Adrenal gland (tissue), 12 donors: Measurements from ENCODE around the gene WWTR1. TPM values are rescaled to one million over a fixed set of nuclear protein-coding genes. Genes with fewer than 3 reads are reported as not detected.

ENCODE experiments used
- DNase-seq, 7 donors: peaks; one replicate each; pipeline ENCODE4 v3.0.0-alpha.2; 2019 to 2020
- H3K27ac ChIP-seq, 5 donors: fragments of 200-600 bp; sonication (generic) in 4 of 5; 1 replicate in 3 of 5; 2 replicates in 2 of 5; pipeline versions ENCODE4 v1.5.1 to v1.8.0; 2016 to 2020; ENCODE audit warnings: mild to moderate bottlenecking in 1 of 5
- H3K27me3 ChIP-seq: fragments of 200-600 bp; 2 replicates; pipeline ENCODE4 v1.8.0; 2021
- H3K36me3 ChIP-seq, 2 donors: fragments of 200-600 bp; replicated peaks in 1 of 2; 1 replicate in 1 of 2; 2 replicates in 1 of 2; pipeline versions ENCODE4 v1.5.1 to v1.8.0; 2018 to 2022
- H3K4me1 ChIP-seq, 2 donors: fragments of 200-600 bp; replicated peaks in 1 of 2; 1 replicate in 1 of 2; 2 replicates in 1 of 2; pipeline versions ENCODE4 v1.5.1 to v1.8.0; 2018 to 2021
- H3K4me3 ChIP-seq, 4 donors: fragments of 200-600 bp; sonication (generic) in 3 of 4; one replicate each; pipeline ENCODE4 v1.5.1; 2016 to 2018
- H3K9me3 ChIP-seq, 3 donors: fragments of 200-600 bp; sonication (generic) in 1 of 3; replicated peaks in 1 of 3; 1 replicate in 2 of 3; 2 replicates in 1 of 3; pipeline versions ENCODE4 v1.5.1 to v1.8.0; 2016 to 2021
- POLR2A ChIP-seq, 2 donors: fragments of 450-650 bp; IDR thresholded peaks; one replicate each; pipeline ENCODE4 v1.6.1; 2017; ENCODE audit warnings: antibody characterized with exemption in 2 of 2, mild to moderate bottlenecking in 2 of 2, moderate library complexity in 1 of 2
- WGBS, 4 donors: extraction: QIAGEN DNeasy Blood & Tissue Kit in 2 of 4; methylation state at CpG; one replicate each; pipeline versions ENCODE4 v1.1.5 to v1.1.7; 2013 to 2017; 5-methylcytosine and 5-hydroxymethylcytosine counted together
- intact Hi-C, 2 donors: fragments of 100-400 bp; cut with DNase I; formaldehyde crosslinking; loops; one replicate each; pipeline versions ENCODE4 v1.14.1 to v1.15.0; 2022 to 2023
- polyA plus RNA-seq, 3 donors: library from polyadenylated mRNA; stranded (reverse); fragments of 200-250 nt in 2 of 3; fragments of 350-450 nt in 1 of 3; fragmentation: Illumina TruSeq in 1 of 3; extraction: RNeasy Lipid Tissue Mini Kit (QIAGEN cat#74804) in 1 of 3; gene quantifications; one replicate each; pipeline ENCODE4 v1.2.3, GENCODE V29; 2013 to 2014
- total RNA-seq, 9 donors: library from RNA; depleted of rRNA in 4 of 9; stranded (reverse); fragments of >200 nt in 4 of 9; fragments of 120-200 nt in 1 of 9; fragmentation: NEBNext Ultra II Directional in 1 of 9; extraction: Animal tissue kit (Norgen Biotek cat#: 25700) in 1 of 9; gene quantifications; one replicate each; pipeline versions ENCODE4 v1.1.0 to v1.2.4, GENCODE V29; 2013 to 2023
- TF ChIP-seq, protein P1 (sequence below), 6 experiments: fragments of 450-650 bp in 4 of 6; fragments of 200-600 bp in 2 of 6; sonication (generic) in 1 of 6; IDR thresholded peaks; 1 replicate in 5 of 6; 2 replicates in 1 of 6; pipeline versions ENCODE4 v1.5.1 to v1.8.0; 2016 to 2021; ENCODE audit warnings: antibody characterized with exemption in 6 of 6, mild to moderate bottlenecking in 2 of 6, moderate library complexity in 1 of 6
- donor health status: healthy with polysubstance abuse.
- donor health status: Bipolar disorder and iron deficiency.
- donor health status: DM: yes; HTN: yes; CAD: no.
- donor health status: DM: no; HTN: no; CAD: no.
- donor health status: DM: no; HTN: no; CAD: no.
- donor health status: DM: yes; HTN: yes; CAD: no.

The WWTR1 gene
- total and polyA plus RNA-seq, 12 donors = 11.9 to 56.2 (median 35.6) TPM

DNA sequence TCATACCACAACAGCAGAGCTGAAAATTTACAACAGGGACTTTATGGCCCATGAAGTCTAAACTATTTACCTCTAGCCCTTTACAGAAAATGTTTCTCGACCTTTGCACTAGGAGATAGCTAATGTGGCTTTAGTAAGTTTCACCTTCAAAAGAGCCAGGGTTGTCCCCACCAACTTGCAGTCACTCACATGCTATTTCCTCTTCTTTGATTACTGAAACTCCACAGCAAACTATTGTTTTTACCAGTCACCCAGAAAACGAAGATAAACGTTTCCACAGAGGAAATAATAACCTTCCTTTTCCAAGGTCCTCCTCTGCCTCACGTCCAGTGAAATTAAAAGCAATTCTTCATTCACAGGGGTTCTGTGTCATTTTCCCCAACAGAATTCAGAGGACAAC is 48.2 kb downstream of the WWTR1 start:
- Histone ChIP-seq H3K27ac (no peak overlapping the region), H3K36me3 (no peaks in the 10 kb centered on the region), H3K9me3 (no peaks in the 10 kb centered on the region), H3K4me1 (peaks cover 0 to 14% of the 10 kb centered on the region in 2 donors), H3K4me3 (no peak overlapping the region), H3K27me3 (no peaks in the 10 kb centered on the region)
- no peak for DNase-seq
- 21 to 32% (median 27%) methylated on average over 4 of the region's 4 CpGs for WGBS, 4 donors
- intact Hi-C loops = no loop called here
- TF ChIP-seq, protein P1, sequence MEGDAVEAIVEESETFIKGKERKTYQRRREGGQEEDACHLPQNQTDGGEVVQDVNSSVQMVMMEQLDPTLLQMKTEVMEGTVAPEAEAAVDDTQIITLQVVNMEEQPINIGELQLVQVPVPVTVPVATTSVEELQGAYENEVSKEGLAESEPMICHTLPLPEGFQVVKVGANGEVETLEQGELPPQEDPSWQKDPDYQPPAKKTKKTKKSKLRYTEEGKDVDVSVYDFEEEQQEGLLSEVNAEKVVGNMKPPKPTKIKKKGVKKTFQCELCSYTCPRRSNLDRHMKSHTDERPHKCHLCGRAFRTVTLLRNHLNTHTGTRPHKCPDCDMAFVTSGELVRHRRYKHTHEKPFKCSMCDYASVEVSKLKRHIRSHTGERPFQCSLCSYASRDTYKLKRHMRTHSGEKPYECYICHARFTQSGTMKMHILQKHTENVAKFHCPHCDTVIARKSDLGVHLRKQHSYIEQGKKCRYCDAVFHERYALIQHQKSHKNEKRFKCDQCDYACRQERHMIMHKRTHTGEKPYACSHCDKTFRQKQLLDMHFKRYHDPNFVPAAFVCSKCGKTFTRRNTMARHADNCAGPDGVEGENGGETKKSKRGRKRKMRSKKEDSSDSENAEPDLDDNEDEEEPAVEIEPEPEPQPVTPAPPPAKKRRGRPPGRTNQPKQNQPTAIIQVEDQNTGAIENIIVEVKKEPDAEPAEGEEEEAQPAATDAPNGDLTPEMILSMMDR (IDR thresholded peaks at IDR 0.05) = no peak
- no peak for TF ChIP-seq POLR2A (IDR thresholded peaks at IDR 0.05)

DNA sequence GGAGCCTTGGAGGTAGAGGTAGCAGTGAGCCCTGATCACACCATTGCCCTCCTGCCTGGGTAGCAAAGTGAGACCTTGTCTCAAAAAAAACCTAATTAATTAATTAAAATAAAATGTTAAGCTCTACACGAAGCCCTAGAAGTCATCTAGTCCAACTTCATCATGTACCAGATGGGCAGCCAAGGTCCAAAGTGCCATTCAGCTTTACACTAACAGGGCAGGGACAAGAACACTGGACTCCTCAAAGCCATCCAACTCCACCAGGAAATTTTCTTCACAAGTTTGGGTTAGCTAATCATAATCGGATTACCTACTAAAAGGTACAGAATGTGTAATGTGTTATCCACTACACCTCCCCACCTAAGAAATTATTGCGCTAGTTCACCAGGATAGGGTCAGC is 48.8 kb downstream of the WWTR1 start:
- intact Hi-C loops = no loop called here
- H3K27me3 ChIP-seq = no peaks in the 10 kb centered on the region
- no peak overlapping the region for H3K27ac ChIP-seq
- no peak for TF ChIP-seq POLR2A (IDR thresholded peaks at IDR 0.05)
- TF ChIP-seq, protein P1 (IDR thresholded peaks at IDR 0.05) = no peak
- no peaks in the 10 kb centered on the region for H3K36me3 ChIP-seq
- WGBS, 4 donors = 81 to 88% (median 85%) methylated on average over 3 of the region's 3 CpGs
- H3K9me3 ChIP-seq = no peaks in the 10 kb centered on the region
- no peak overlapping the region for H3K4me3 ChIP-seq
- DNase-seq = no peak
- H3K4me1 ChIP-seq = peaks cover 0 to 14% of the 10 kb centered on the region in 2 donors

DNA sequence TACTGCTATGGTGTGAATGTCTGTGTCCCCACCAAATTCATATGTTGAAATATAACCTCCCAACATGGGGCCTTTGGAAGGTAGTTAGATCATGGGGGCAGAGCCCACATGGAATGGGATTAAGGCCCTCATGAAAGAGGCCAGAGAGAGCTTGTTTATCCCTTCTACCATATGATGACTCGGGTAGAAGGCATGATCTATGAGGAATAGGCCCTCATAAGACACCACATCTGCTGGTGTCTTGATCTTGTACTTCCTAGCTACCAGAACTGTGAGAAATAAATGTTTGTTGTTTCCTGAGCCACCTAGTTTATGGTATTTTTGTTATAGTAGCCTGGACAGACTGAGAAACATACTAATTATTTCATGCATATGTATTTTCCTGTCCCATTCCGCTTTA is 51.9 kb downstream of the WWTR1 start:
- Histone ChIP-seq H3K9me3 (no peaks in the 10 kb centered on the region), H3K27ac (no peak overlapping the region), H3K27me3 (no peaks in the 10 kb centered on the region), H3K4me1 (peaks cover 0 to 14% of the 10 kb centered on the region in 2 donors), H3K4me3 (no peak overlapping the region), H3K36me3 (no peaks in the 10 kb centered on the region)
- 85 to 95% (median 91%) methylated on average over 2 of the region's 2 CpGs for WGBS, 4 donors
- TF ChIP-seq POLR2A (IDR thresholded peaks at IDR 0.05) = no peak
- TF ChIP-seq, protein P1 (IDR thresholded peaks at IDR 0.05) = no peak
- intact Hi-C loops = no loop called here
- no peak for DNase-seq

DNA sequence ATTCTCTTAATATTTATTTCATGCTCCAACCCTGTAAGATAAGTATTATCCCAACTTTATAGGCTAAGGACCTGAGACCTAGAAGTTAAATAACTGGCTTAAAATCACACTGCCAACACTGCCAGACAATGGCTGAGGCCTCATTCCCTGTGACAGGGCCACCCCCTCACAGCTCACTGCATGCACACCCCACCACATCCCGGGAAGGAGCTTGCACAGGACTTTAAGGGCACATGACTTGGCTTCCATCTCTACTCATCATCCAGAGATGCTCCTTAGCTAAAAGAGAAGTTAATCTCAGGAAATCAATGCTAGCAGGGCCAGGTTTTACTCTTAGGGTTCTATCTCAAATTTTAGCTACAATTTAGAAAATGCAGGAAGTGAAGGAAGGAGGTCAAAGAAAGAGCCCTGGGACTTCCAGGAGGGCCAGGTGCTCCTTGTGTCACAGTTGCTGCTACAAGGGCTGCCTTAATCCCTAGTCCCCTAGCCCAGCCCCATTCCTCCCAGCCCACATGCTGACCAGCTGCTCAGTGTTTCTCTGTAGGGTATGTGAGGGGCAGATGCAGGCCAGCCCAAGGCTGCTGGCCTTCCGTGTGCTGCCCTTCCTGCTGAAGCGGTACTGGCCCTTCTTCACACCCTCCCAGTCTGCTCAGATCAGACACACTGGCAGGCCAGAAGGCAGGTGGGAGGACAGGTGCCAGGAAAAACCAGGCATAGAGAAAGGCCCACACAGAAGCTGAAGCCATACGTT is 53.5 kb downstream of the WWTR1 start:
- no peaks in the 10 kb centered on the region for H3K4me1 ChIP-seq
- no peak overlapping the region for H3K27ac ChIP-seq
- H3K9me3 ChIP-seq = no peaks in the 10 kb centered on the region
- no peak for DNase-seq
- H3K27me3 ChIP-seq = no peaks in the 10 kb centered on the region
- no peaks in the 10 kb centered on the region for H3K36me3 ChIP-seq
- 79 to 95% (median 85%) methylated on average over 4 of the region's 4 CpGs for WGBS, 4 donors
- H3K4me3 ChIP-seq = no peak overlapping the region
- TF ChIP-seq POLR2A (IDR thresholded peaks at IDR 0.05) = no peak
- TF ChIP-seq, protein P1 (IDR thresholded peaks at IDR 0.05) = no peak
- intact Hi-C loops = no loop called here
